ES-I3 (cell line): ENCODE data around the gene TMEM72.

ENCODE experiments used
- H3K36me3 ChIP-seq: 2 replicates; pipeline ENCODE4 v1.6.1; 2013; ENCODE audit warnings: mild to moderate bottlenecking, low read length, control low read depth, moderate library complexity; ENCODE audit not compliant: insufficient read depth
- H3K4me1 ChIP-seq: 2 replicates; pipeline ENCODE4 v1.6.1; 2013; ENCODE audit warnings: mild to moderate bottlenecking, control low read depth, low read length; ENCODE audit not compliant: insufficient read depth
- H3K9ac ChIP-seq: 2 replicates; pipeline ENCODE4 v1.6.1; 2013; ENCODE audit warnings: low read depth, mild to moderate bottlenecking, low read length, moderate library complexity
- H3K9me3 ChIP-seq: 2 replicates; pipeline ENCODE4 v1.6.1; 2013; ENCODE audit warnings: mild to moderate bottlenecking, low read length, moderate library complexity; ENCODE audit not compliant: control insufficient read depth, insufficient read depth

Gene TMEM72

DNA sequence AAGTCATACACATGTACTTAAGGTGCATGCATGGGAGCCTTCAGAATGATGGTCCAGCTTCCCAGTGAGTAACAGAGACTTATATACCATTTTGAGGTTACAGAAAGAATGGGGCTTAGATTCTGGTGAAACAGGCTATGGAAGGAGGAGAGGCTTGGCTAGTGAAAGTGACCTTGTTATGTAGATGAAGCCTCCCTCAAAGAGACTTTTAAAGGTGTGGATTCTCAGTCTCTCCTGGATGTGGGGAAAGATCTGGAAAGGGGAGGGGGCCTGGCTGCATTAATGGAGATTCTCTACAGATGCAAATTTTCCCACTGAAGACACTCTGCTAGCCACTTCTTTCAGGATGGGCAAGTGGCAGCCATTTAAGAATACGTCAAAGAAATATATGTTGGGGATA, 54.0 kb downstream of the TMEM72 start:
- Histone ChIP-seq H3K4me1 (peaks cover 38% of the 10 kb centered on the region), H3K9me3 (no peaks in the 10 kb centered on the region), H3K36me3 (no peaks in the 10 kb centered on the region), H3K9ac (no peak overlapping the region)

DNA sequence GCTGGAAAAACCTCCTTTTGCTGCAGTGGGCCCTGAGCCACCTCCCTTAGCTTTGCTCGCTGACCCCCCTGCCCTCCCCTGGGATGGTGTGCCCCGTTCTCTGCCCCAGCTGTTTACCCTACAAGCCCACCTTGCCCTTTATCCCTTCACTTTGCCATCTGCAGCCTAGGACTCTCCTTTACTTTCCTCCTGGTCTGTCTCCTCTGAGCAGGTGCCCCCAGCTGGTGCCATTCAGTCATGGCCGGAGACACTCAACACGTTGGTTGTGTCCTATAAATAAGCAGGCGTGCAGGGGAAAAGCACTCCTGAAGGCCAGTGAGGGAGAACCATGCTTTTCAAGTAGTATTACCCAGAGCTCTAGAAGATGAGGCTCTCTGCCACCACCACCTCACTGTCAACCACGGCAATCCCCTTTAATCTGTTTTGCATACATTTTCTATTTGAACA, 54.5 kb downstream of the TMEM72 start:
- Histone ChIP-seq H3K9ac (no peak overlapping the region), H3K4me1 (peaks cover 38% of the 10 kb centered on the region), H3K9me3 (no peaks in the 10 kb centered on the region), H3K36me3 (no peaks in the 10 kb centered on the region)

- Histone ChIP-seq H3K4me1 (peaks cover 38% of the 10 kb centered on the region), H3K36me3 (no peaks in the 10 kb centered on the region)
Measured at GRCh38 chr10:44966129-44966815, 55.1 kb downstream of the TMEM72 start.

GRCh38 chr10:44966816-44967509, 55.8 kb downstream of the TMEM72 start:
- H3K4me1 ChIP-seq, result peaks cover 38% of the 10 kb centered on the region
- no peak overlapping the region for H3K9ac ChIP-seq

More at GRCh38 chr10:44966129-44966815, 55.1 kb downstream of the TMEM72 start:
- Histone ChIP-seq H3K9ac (no peak overlapping the region), H3K9me3 (no peaks in the 10 kb centered on the region)

GRCh38 chr10:44967616-44968015, 56.5 kb downstream of the TMEM72 start:
- H3K9ac ChIP-seq, result no peak overlapping the region
- H3K9me3 ChIP-seq, result no peaks in the 10 kb centered on the region
- no peaks in the 10 kb centered on the region for H3K36me3 ChIP-seq
- peaks cover 38% of the 10 kb centered on the region for H3K4me1 ChIP-seq

More at GRCh38 chr10:44966816-44967509, 55.8 kb downstream of the TMEM72 start:
- Histone ChIP-seq H3K36me3 (no peaks in the 10 kb centered on the region), H3K9me3 (no peaks in the 10 kb centered on the region)

- no peaks in the 10 kb centered on the region for H3K9me3 ChIP-seq
- no peak overlapping the region for H3K9ac ChIP-seq
- no peaks in the 10 kb centered on the region for H3K36me3 ChIP-seq
- H3K4me1 ChIP-seq, result peaks cover 38% of the 10 kb centered on the region
Measured at GRCh38 chr10:44968091-44968490, 57.0 kb downstream of the TMEM72 start.

DNA sequence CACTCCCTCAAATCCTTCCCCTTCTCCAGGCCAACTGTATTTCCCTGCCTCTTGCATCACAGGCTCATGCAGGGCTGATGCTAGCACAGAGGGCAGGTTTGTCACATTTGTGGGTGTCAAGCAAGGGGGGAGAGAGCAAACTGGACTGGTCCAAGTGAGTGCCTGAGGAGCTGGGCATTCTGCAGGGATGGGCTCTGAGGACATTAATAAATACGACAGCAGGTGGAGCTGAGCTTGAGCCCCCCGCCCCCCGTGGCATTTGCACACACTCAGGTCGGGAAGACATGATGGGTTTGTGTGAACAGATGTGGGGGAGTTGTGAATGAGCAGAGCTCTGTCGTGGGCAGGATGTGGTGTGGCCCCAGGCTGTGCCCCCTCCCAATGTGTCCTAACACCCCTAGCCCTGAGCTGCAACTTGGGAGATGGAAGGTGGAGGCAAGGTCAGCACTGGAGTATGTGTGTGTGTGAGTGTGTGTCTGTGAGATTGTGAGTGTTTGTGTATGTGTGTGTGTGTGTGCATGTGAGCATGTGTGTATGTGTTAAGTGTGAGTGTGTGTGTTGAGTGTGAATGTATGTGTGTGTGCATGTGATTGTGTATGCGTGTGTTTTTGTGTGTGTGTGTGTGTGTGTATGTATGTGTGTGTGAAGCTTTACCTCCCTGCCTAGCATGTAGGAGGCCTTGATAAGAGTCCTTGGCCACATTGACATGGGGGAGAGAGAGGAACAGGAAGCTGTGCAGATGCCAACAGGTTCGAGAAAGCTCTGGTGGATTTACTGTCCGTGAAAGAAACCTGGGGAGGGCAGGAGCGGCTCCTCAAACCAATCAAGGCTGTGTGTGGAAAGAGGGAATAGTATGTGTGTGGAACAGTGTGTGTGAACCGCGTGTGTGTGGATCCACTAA, 57.6 kb downstream of the TMEM72 start:
- no peaks in the 10 kb centered on the region for H3K9me3 ChIP-seq
- H3K9ac ChIP-seq, result no peak overlapping the region
- H3K4me1 ChIP-seq, result peaks cover 39% of the 10 kb centered on the region
- no peaks in the 10 kb centered on the region for H3K36me3 ChIP-seq

DNA sequence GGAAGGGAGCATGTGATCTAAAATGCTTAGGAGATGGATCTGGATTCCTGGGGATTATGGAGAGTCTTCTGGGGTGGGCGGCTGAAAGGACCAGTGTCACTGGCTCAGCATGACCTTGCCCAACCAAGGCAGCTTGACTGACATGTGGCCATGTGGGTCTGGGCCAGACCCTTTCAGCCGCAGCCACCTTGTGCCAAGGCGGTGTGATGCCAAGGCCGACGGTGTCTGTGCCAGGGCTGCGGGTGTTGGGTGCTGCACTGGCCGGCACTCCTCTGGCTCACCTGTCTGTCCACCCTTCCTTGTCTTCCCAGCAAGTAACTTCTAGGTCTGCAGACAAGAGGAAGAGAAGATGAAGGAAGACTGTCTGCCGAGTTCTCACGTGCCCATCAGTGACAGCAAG, 58.7 kb downstream of the TMEM72 start:
- Histone ChIP-seq H3K9ac (no peak overlapping the region), H3K9me3 (no peaks in the 10 kb centered on the region), H3K4me1 (peaks cover 30% of the 10 kb centered on the region), H3K36me3 (no peaks in the 10 kb centered on the region)

DNA sequence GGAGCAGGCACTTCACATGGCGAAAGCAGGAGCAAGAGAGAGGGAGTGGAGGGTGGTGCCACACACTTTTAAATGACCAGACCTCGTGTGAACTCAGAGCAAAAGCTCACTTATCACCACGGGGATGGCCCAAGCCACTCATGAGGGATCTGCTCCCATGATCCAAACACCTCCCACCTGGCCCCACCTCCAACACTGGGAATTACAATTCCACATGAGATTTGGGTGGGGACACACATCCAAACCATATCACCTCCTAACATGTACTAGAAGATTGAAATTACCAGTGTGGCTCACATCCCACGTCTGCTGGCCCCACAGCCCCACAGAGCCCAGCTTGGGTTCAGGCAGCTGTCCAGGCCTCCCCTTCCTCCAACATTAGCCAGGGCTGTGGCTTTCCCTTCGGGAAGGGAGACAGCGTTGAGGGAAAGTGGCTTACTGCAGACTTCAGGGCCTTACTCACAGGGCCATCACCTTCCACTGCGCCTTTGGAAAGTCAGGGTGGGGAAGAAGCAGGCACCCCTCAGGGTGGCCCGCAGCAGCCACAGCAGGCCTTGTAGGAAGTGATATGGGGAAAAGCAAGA, 59.8 kb downstream of the TMEM72 start:
- Histone ChIP-seq H3K4me1 (peaks cover 19% of the 10 kb centered on the region; the same call in 1 of the 2 replicates), H3K36me3 (no peaks in the 10 kb centered on the region), H3K9ac (no peak overlapping the region), H3K9me3 (no peaks in the 10 kb centered on the region)

DNA sequence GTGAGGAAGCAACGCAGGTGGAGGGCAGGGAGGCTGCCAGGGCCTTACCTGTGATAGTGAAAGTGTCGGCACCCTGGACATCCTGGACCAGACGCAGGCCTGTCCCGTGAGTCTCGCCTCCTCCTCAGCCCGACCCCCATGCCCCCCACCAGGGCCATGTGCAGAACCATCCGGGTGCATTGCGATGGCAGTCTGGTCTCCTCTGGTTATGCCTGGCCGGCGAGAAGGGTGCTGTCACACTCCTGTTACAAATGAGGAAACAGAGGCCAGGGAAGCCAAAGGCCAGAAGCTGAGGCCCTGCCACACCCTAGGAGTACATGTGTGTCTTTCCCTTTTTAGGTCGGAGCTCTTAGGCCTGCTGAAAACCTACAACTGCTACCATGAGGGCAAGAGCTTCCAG, 60.3 kb downstream of the TMEM72 start:
- no peaks in the 10 kb centered on the region for H3K9me3 ChIP-seq
- H3K9ac ChIP-seq, result no peak overlapping the region
- no peaks in the 10 kb centered on the region for H3K36me3 ChIP-seq
- peaks cover 17% of the 10 kb centered on the region; the same call in 1 of the 2 replicates for H3K4me1 ChIP-seq

- no peaks in the 10 kb centered on the region for H3K36me3 ChIP-seq
Measured at GRCh38 chr10:44971935-44972757, 61.0 kb downstream of the TMEM72 start.

GRCh38 chr10:44972874-44973306, 61.8 kb downstream of the TMEM72 start:
- Histone ChIP-seq H3K9ac (no peak overlapping the region), H3K9me3 (no peaks in the 10 kb centered on the region), H3K36me3 (no peaks in the 10 kb centered on the region; the same call in 1 of the 2 replicates), H3K4me1 (peaks cover 15% of the 10 kb centered on the region; the same call in 1 of the 2 replicates)

More at GRCh38 chr10:44971935-44972757, 61.0 kb downstream of the TMEM72 start:
- no peaks in the 10 kb centered on the region for H3K9me3 ChIP-seq
- H3K9ac ChIP-seq, result no peak overlapping the region
- H3K4me1 ChIP-seq, result peaks cover 17% of the 10 kb centered on the region; the same call in 1 of the 2 replicates

DNA sequence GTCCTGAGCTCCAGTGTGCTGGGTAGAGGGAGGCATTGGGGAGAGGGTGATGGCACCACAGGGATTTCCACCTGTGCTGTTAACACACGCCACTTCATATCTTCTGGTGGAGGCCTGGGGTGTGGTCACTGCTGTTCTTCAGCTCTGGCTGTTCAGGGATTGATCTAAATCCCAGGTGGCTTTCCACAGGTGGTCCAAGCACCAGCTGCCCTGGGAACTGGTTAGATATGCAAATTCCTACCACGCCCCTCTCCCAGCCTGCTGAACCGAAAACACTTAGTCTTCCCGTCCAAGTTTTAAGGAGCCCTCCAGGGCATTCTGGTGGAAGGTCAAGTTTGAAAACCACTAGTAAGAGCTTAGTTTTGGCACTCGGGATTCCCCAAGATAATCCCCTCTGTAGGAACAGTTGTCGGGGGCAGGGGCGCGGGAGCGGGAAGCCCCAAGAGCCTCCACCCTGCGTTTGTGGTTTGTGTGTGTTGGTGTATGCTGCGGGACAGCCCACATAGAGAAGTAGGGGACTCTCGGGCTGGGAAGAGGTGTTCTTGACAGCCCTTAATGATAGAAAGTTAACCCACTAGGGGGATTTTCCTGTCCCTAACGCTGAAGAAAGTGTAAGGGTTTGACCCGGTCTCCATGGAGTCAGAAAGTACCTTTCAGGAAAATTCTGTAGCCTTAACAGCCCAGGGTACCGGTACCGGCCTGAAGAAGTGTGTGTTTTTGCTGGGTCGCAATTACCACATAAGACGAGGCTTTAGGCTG, 62.4 kb downstream of the TMEM72 start:
- no peaks in the 10 kb centered on the region for H3K9me3 ChIP-seq
- H3K4me1 ChIP-seq, result peaks cover 16% of the 10 kb centered on the region; the same call in 1 of the 2 replicates
- H3K36me3 ChIP-seq, result no peaks in the 10 kb centered on the region; the same call in 1 of the 2 replicates
- no peak overlapping the region for H3K9ac ChIP-seq
